ENCODE measurements around the gene ETV2. TPM values are rescaled to one million over a fixed set of nuclear protein-coding genes. Genes with fewer than 3 reads are reported as not detected.

Gene ETV2
- total RNA-seq, 1 experiment from 2014 or later: 1.5 TPM

DNA sequence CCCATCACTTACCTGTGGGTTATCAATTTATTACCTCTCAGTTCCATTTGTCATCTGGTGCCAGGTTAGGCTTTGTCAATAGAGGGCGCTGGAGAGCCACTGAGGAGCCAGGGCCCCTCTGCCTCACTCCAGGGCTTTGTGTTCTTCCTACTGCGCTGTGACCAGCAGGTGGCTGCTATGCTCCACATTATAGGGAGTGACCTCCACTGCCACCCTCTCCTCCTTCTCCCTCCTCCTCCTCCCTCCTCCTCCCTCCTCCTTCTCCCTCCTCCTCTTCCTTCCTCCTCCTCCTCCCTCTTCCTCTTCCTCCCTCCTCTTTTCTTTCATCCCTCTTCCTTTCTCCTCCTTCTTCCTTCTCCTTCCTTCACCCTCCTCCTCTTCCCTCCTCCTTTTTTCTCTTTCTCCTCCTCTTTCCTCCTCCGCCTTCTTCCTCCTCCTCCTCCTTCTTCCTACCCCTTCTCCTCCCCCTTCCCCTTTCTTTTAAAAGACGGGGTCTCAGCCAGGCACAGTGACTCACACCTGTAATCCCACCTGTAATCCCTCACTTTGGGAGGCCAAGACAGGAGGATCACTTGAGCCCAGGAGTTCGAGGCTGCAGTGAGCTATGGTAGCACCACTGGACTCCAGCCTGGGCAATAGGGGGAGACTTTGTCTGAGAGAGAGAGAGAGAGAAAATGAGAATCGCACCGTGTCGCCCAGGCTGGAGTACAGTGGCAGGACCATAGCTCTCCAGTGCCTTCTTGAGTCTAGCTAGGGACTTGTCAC lies 52.5 kb downstream of the ETV2 start:
- H3K4me3 ChIP-seq (replicated peaks in 1 of 2; ENCODE audit: low read depth in 1 of 2, low read length in 2 of 2): no peak overlapping the region
- H3K79me2 ChIP-seq (ENCODE audit: insufficient read depth, low read length): no peaks in the 10 kb centered on the region
- DNase-seq (ENCODE audit: low read depth, low spot score) (peak; percentile 85), ATAC-seq (peak; percentile 99)
- no peaks in the 10 kb centered on the region for H3K9me2 ChIP-seq (ENCODE audit: insufficient read depth)
- no peak overlapping the region for H2AFZ ChIP-seq (ENCODE audit: low read depth, low read length, poor library complexity, severe bottlenecking)
- intact Hi-C loops (cut with micrococcal nuclease): loop anchor here (1.0 to 5.0 kb wide), 3 partner anchors 22 to 237 kb away; no protein-coding TSS in a partner anchor
- ChIA-PET POLR2A (no interaction called here), CTCF (interaction anchor here (1.0 to 1.9 kb wide), 8 partner anchors 9 to 341 kb away, joined by 3 to 6 read pairs (median 4); no protein-coding TSS in a partner anchor), RAD21 (ENCODE audit: low non-redundant PET in 1 of 2, low total read pairs in 2 of 2, uncharacterized antibody in 2 of 2, unreplicated experiment in 2 of 2) (interaction anchor here in 1 of 2 experiments (0.8 kb wide), 1 partner anchor 126 kb away, joined by 5 read pairs; no protein-coding TSS in a partner anchor)
- 0 out of 2 replicates have a peak overlapping the region, but pooled peaks have one; percentile 14 for H3K4me2 ChIP-seq (ENCODE audit: low read length)
- no peaks in the 10 kb centered on the region for H3K36me3 ChIP-seq (ENCODE audit: control insufficient read depth in 1 of 2, insufficient read depth in 2 of 2, low read length in 2 of 2)
- no peak overlapping the region for H3K9ac ChIP-seq (ENCODE audit: low read length)
- BruUV-seq (replicated peaks): no TSS peak
- no peak overlapping the region for H3K27ac ChIP-seq (ENCODE audit: low read depth, low read length)
- no peaks in the 10 kb centered on the region for H3K27me3 ChIP-seq (ENCODE audit: insufficient read depth, low read length)
- no peaks in the 10 kb centered on the region for H3K9me3 ChIP-seq (ENCODE audit: control insufficient read depth in 1 of 2, insufficient read depth in 1 of 2, low read depth in 1 of 2, low read length in 2 of 2)
- peaks cover 5 to 9% of the 10 kb centered on the region in 2 experiments; a peak in 2 of 4 replicates for H3K4me1 ChIP-seq (ENCODE audit: control insufficient read depth in 1 of 2, insufficient read depth in 2 of 2, low read length in 2 of 2)
- no peaks in the 10 kb centered on the region for H4K20me1 ChIP-seq (ENCODE audit: insufficient read depth)
- TF ChIP-seq ELF1 (IDR thresholded peaks at IDR 0.05; ENCODE audit: borderline replicate concordance, low read depth) (no peak), ZNF274 (IDR thresholded peaks at IDR 0.05; ENCODE audit: low read depth, low read length) (no peak), ZFX (IDR thresholded peaks at IDR 0.05) (no peak), POLR2AphosphoS5 (IDR thresholded peaks at IDR 0.05; ENCODE audit: low read depth, low read length) (peak; percentile 44; the same call in 1 of the 2 replicates), TCF7L2 (IDR thresholded peaks at IDR 0.05; ENCODE audit: borderline replicate concordance, extremely low read depth, insufficient read depth, insufficient read length) (peak; percentile 19), YY1 (IDR thresholded peaks at IDR 0.05; ENCODE audit: extremely low read depth, insufficient replicate concordance, low read depth, low read length) (peak; percentile 58), JUND (IDR thresholded peaks at IDR 0.05) (no peak), SIN3A (IDR thresholded peaks at IDR 0.05; ENCODE audit: low read depth) (no peak), FOSL1 (IDR thresholded peaks at IDR 0.05; ENCODE audit: low read depth) (no peak), CBX3 (IDR thresholded peaks at IDR 0.05; ENCODE audit: low read depth) (peak; percentile 12; the same call in 1 of the 2 replicates), EGR1 (IDR thresholded peaks at IDR 0.05; ENCODE audit: low read depth) (no peak), EZH2phosphoT487 (IDR thresholded peaks at IDR 0.05; ENCODE audit: borderline replicate concordance) (no peak), CEBPB (IDR thresholded peaks at IDR 0.05; ENCODE audit: low read depth) (no peak), SRF (IDR thresholded peaks at IDR 0.05; ENCODE audit: low read depth) (no peak), POLR2A (IDR thresholded peaks at IDR 0.05; ENCODE audit: borderline replicate concordance, extremely low read depth, insufficient read depth, insufficient read length) (no peak), RAD21 (IDR thresholded peaks at IDR 0.05; ENCODE audit: low read depth) (peak; percentile 95)
- TF ChIP-seq, protein P1, sequence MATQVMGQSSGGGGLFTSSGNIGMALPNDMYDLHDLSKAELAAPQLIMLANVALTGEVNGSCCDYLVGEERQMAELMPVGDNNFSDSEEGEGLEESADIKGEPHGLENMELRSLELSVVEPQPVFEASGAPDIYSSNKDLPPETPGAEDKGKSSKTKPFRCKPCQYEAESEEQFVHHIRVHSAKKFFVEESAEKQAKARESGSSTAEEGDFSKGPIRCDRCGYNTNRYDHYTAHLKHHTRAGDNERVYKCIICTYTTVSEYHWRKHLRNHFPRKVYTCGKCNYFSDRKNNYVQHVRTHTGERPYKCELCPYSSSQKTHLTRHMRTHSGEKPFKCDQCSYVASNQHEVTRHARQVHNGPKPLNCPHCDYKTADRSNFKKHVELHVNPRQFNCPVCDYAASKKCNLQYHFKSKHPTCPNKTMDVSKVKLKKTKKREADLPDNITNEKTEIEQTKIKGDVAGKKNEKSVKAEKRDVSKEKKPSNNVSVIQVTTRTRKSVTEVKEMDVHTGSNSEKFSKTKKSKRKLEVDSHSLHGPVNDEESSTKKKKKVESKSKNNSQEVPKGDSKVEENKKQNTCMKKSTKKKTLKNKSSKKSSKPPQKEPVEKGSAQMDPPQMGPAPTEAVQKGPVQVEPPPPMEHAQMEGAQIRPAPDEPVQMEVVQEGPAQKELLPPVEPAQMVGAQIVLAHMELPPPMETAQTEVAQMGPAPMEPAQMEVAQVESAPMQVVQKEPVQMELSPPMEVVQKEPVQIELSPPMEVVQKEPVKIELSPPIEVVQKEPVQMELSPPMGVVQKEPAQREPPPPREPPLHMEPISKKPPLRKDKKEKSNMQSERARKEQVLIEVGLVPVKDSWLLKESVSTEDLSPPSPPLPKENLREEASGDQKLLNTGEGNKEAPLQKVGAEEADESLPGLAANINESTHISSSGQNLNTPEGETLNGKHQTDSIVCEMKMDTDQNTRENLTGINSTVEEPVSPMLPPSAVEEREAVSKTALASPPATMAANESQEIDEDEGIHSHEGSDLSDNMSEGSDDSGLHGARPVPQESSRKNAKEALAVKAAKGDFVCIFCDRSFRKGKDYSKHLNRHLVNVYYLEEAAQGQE (IDR thresholded peaks at IDR 0.05; ENCODE audit: low read depth): no peak
- TF ChIP-seq, protein P2, sequence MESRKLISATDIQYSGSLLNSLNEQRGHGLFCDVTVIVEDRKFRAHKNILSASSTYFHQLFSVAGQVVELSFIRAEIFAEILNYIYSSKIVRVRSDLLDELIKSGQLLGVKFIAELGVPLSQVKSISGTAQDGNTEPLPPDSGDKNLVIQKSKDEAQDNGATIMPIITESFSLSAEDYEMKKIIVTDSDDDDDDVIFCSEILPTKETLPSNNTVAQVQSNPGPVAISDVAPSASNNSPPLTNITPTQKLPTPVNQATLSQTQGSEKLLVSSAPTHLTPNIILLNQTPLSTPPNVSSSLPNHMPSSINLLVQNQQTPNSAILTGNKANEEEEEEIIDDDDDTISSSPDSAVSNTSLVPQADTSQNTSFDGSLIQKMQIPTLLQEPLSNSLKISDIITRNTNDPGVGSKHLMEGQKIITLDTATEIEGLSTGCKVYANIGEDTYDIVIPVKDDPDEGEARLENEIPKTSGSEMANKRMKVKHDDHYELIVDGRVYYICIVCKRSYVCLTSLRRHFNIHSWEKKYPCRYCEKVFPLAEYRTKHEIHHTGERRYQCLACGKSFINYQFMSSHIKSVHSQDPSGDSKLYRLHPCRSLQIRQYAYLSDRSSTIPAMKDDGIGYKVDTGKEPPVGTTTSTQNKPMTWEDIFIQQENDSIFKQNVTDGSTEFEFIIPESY (IDR thresholded peaks at IDR 0.05; ENCODE audit: extremely low read depth, insufficient replicate concordance, low read length): no peak
- TF ChIP-seq, protein P3, sequence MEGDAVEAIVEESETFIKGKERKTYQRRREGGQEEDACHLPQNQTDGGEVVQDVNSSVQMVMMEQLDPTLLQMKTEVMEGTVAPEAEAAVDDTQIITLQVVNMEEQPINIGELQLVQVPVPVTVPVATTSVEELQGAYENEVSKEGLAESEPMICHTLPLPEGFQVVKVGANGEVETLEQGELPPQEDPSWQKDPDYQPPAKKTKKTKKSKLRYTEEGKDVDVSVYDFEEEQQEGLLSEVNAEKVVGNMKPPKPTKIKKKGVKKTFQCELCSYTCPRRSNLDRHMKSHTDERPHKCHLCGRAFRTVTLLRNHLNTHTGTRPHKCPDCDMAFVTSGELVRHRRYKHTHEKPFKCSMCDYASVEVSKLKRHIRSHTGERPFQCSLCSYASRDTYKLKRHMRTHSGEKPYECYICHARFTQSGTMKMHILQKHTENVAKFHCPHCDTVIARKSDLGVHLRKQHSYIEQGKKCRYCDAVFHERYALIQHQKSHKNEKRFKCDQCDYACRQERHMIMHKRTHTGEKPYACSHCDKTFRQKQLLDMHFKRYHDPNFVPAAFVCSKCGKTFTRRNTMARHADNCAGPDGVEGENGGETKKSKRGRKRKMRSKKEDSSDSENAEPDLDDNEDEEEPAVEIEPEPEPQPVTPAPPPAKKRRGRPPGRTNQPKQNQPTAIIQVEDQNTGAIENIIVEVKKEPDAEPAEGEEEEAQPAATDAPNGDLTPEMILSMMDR (IDR thresholded peaks at IDR 0.05 in 2 of 3, conservative IDR thresholded peaks at IDR 0.05 in 1 of 3; ENCODE audit: borderline replicate concordance in 1 of 3, insufficient read depth in 1 of 3, low read depth in 2 of 3, low read length in 2 of 3): peak; percentile 98 to 99 (median 99)

Measured in HCT116 (cell line).